Fibroblast of the aortic adventitia (primary cell): Measurements from ENCODE around the gene MSX2. TPM values are rescaled to one million over a fixed set of nuclear protein-coding genes. Genes with fewer than 3 reads are reported as not detected.

Experiments used
- DNase-seq: peaks from one replicate; pipeline ENCODE4 v3.0.0-alpha.2; 2010; ENCODE audit warnings: low read depth
- H3K4me3 ChIP-seq: 2 replicates; pipeline ENCODE4 v1.5.1; 2011; ENCODE audit warnings: low read depth, mild to moderate bottlenecking, control low read depth, low read length, moderate library complexity
- total RNA-seq: library from RNA; depleted of rRNA; stranded (reverse); fragments of >200 nt; gene quantifications from 2 replicates; pipeline ENCODE4 v1.2.3, GENCODE V29; 2012; ENCODE audit warnings: low replicate concordance
- TF ChIP-seq, protein P1 (sequence below): IDR thresholded peaks from 2 replicates; pipeline ENCODE4 v1.5.1; 2011; ENCODE audit warnings: mild to moderate bottlenecking, low read length, control low read depth, inconsistent platforms; ENCODE audit not compliant: insufficient read depth

Gene MSX2
- total RNA-seq, 1 donor = under 0.01 TPM

DNA sequence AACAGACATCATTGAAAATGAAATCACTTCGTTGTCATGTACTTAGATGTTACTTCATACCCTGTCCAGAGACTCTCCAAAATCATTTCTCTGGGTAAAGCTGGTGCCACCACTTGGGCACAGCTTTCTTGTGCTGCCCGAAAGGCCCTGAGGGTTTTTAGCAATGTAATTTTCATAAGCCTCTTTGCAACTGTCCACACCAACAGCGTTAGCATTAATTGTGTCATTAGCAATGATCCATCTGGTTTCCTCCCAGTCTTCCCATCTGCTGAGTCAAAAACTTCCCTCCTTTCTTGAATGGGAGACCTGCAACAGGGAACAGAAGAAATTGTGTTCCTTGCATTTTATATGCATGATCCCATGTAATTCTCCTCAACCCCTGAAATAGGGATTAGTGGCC is 8.6 kb upstream of the MSX2 start:
- TF ChIP-seq, protein P1, sequence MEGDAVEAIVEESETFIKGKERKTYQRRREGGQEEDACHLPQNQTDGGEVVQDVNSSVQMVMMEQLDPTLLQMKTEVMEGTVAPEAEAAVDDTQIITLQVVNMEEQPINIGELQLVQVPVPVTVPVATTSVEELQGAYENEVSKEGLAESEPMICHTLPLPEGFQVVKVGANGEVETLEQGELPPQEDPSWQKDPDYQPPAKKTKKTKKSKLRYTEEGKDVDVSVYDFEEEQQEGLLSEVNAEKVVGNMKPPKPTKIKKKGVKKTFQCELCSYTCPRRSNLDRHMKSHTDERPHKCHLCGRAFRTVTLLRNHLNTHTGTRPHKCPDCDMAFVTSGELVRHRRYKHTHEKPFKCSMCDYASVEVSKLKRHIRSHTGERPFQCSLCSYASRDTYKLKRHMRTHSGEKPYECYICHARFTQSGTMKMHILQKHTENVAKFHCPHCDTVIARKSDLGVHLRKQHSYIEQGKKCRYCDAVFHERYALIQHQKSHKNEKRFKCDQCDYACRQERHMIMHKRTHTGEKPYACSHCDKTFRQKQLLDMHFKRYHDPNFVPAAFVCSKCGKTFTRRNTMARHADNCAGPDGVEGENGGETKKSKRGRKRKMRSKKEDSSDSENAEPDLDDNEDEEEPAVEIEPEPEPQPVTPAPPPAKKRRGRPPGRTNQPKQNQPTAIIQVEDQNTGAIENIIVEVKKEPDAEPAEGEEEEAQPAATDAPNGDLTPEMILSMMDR = no peak
- DNase-seq = no peak
- no peak overlapping the region for H3K4me3 ChIP-seq

DNA sequence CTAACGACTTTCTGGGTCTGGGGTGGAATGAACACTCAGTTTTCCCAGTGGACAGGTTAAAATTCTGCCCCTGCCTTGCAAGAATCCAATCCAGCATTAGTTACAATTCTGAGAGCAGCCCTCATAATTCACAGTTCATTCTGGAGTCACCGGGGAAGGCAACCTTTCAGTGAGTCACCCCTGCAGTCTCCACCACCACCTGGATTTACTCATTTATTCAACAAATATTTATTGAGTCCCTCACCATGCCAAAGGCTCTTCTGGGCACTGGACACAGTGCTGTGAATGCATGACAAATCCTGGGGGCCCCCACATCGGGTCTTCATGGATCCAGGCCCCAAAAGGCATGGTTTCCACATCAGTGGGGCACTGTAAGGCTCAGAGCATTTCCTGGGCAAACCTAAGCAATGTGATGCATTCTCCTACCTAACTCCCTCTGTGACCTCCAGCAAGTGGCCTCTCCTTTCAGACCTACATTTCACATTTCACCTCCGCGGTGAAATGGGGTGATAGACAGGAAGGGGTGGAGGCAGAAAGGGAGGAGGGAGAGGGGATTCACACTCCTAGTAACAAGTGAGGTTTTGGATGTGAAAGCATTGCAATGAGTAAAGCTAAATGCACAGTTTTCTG is 6.4 kb upstream of the MSX2 start:
- no peak for DNase-seq
- H3K4me3 ChIP-seq = no peak overlapping the region
- TF ChIP-seq, protein P1 = no peak

DNA sequence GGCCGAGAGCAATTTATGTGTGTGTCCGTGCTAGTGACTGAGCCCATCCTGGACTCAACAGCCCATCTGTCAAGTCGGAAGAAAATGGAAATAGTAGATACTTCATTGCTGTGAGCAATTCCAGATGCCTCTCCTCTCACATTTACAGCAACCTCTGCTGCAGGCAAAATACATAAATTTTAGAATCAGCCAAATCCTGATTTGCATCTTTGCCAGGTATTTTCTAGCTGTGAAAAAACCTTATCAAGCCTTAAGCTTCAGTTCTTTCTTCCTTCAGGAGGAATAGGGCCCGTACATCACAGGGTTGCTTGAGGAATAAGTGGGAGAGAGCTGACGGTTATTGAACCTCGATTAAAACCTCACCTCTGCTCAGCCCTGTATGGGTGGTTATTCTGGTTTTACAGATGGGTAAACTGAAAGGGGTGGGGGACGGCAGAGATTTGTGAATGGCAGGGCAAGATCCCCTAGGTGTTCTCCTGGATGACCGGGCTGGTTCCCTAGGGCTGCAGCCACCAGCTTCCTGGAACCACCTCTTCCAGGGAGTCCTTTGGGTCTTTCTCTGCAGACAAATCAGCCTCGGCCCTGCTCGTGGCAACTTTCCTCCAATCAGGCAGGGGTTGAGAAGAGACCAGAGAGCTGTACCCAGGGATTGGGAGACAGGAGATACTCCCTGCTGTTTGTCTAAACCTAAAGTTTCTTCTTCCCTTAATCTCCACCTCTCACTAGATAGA is 5.3 kb upstream of the MSX2 start:
- TF ChIP-seq, protein P1 = no peak
- DNase-seq = no peak
- no peak overlapping the region for H3K4me3 ChIP-seq

- TF ChIP-seq, protein P1 = no peak
- DNase-seq = no peak
- H3K4me3 ChIP-seq = no peak overlapping the region
These were observed 4.4 kb upstream of the MSX2 start for GRCh38 chr5:174719793-174720611.

DNA sequence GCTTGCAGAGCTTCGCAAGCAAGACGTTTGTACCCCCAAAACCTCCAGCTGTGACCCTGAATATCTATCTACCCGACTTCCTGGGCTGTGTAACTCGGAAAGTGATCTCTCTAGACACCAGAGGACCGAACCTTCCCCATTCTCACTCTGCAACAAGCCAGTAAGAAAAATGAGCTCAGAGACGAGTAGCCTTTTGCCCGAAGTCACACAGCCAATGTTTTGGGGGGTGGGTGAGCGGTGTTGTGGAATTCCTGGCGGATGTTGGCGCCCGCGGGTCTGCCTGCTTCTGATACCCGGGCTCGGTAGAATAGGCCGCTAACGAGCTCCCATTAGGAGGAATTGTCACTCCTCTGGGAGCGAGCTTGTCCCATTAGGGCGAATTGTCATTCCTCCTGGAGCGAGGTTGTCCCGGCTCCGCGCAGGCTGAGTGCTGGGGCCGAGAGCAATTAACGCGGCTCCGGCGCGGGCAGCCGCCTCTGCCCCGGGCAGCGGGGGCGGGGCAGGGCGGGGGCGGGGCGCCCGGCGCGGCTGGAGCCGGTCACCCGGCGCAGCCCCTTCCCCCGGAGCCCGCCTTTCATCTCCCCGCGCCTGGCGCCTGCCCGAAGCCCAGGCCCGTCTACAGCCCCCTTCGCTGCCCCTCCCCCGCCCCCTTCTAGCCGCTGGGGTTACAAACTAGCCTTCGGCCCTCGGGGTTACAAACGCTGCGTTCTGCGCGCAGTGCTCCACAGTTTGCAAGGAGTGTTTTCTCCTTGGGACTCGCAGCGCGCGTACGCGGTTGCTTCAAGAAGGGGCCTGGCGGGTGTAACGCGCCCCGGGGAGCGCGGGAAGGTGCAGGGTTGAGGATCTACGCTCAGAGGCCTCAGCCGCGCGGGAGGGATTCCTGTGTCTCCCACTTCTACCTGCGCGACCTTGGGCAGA is 3.5 kb upstream of the MSX2 start:
- DNase-seq = no peak
- H3K4me3 ChIP-seq = no peak overlapping the region
- TF ChIP-seq, protein P1 = no peak
